Right ventricle myocardium inferior (tissue), 1 donor: ENCODE results near the gene ZBTB20. TPM values are rescaled to one million over a fixed set of nuclear protein-coding genes. Genes with fewer than 3 reads are reported as not detected.

Experiments used
- ATAC-seq: fragments of 200-7000 bp; cut with Tn5 transposase; one replicate; pipeline ENCODE4 v1.9.1; 2020; ENCODE audit warnings: mild to moderate bottlenecking, moderate library complexity
- DNase-seq: peaks from one replicate; pipeline ENCODE4 v3.0.0; 2021; ENCODE audit errors: missing footprints
- intact Hi-C: fragments of 100-400 bp; cut with DNase I; formaldehyde crosslinking; loops from one replicate; pipeline ENCODE4 v1.11.0; 2022
- microRNA-seq: library from miRNA; unstranded; fragments of <30 nt; microRNA quantifications from one replicate; pipeline ENCODE4 v1.2.0, GENCODE V29; 2020
- total RNA-seq: library from RNA; stranded (reverse); fragmentation: NEBNext Ultra II Directional; extraction: Animal tissue kit (Norgen Biotek cat#: 25700); gene quantifications from one replicate; pipeline ENCODE4 v1.2.1, GENCODE V29; 2021
- donor health status: DM: no; HTN: yes; CAD: no; lungs with severe emphysema.

ZBTB20 gene
- total RNA-seq, 1 donor from 2014 or later, result 55.7 TPM

GRCh38 chr3:114286266-114286665 is 860.8 kb downstream of the ZBTB20 start:
- no peak for DNase-seq
- no peak for ATAC-seq
- intact Hi-C loops, result no loop called here

DNA sequence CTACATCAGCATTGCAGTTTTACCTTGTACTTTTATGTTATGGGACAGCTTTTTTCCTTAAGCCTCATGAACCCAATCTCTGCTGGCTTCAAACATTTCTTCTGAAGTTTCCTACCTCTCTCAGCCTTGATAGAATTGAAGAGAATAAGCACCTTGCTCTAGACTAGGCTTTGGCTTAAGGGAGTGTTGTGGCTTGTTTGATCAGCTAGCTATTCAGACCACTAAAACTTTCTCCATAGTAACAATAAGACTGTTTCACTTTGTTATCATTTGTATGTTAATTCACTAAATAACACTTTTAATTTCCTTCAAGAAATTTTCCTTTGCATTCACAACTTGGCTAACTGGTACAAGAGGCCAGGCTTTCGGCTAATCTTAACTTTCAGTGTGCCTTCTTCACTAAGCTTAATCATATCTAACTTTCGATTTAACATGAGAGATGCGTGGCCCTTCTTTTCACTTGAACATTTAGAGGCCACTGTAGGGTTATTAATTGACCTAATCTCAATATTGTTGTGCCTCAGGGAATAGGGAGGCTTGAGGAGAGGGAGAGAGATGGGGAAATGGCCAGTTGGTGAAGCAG is 861.3 kb downstream of the ZBTB20 start:
- ATAC-seq (no peak), DNase-seq (no peak)
- intact Hi-C loops, result no loop called here

GRCh38 chr3:114284644-114285043 is 862.4 kb downstream of the ZBTB20 start:
- intact Hi-C loops, result no loop called here
- DNase-seq (no peak), ATAC-seq (no peak)

Small RNA genes lying within 50 kb of the gene (microRNA-seq; reads per million reads assigned to microRNA genes)
- 1.4 reads per million for gene MIR4796
